SK-N-MC (cell line): ENCODE measurements around the gene C4orf50.

Experiments
- EZH2 ChIP-seq: fragments of 200-600 bp; sonication (generic); IDR thresholded peaks from one replicate; pipeline ENCODE4 v1.6.1; 2017; ENCODE audit warnings: antibody characterized with exemption
- FOXP2 ChIP-seq: optimal IDR thresholded peaks from 2 replicates; pipeline ENCODE3; 2011; ENCODE audit warnings: mild to moderate bottlenecking, moderate library complexity; ENCODE audit not compliant: insufficient read depth; ENCODE audit errors: extremely low read length, control extremely low read depth
- POLR2AphosphoS5 ChIP-seq: IDR thresholded peaks from 2 replicates; pipeline ENCODE4 v1.6.1; 2012; ENCODE audit warnings: mild to moderate bottlenecking, low read depth, low read length, borderline replicate concordance

GRCh38 chr4:5942947-5943346 lies 75.3 kb downstream of the C4orf50 start:
- TF ChIP-seq POLR2AphosphoS5, result no peak
- no peak for TF ChIP-seq EZH2
- TF ChIP-seq FOXP2, result no peak
